Thyroid gland (tissue), 4 donors: ENCODE results near the gene BSG. TPM values are rescaled to one million over a fixed set of nuclear protein-coding genes. Genes with fewer than 3 reads are reported as not detected.

Experiments used
- DNase-seq, 2 donors: peaks; one replicate each; pipeline ENCODE4 v3.0.0-alpha.2; 2019
- H3K27ac ChIP-seq, 3 donors: fragments of 200-600 bp; sonication (generic); 1 replicate in 2 of 3; 2 replicates in 1 of 3; pipeline ENCODE4 v1.5.1; 2016 to 2019; ENCODE audit warnings: mild to moderate bottlenecking in 1 of 3, moderate library complexity in 1 of 3
- H3K27me3 ChIP-seq: fragments of 200-600 bp; sonication (generic); one replicate; pipeline ENCODE4 v1.5.1; 2019
- H3K36me3 ChIP-seq, 2 donors: fragments of 200-600 bp; sonication (generic); one replicate each; pipeline ENCODE4 v1.5.1; 2016 to 2019
- H3K4me1 ChIP-seq, 2 donors: fragments of 200-600 bp; sonication (generic); one replicate each; pipeline ENCODE4 v1.5.1; 2017 to 2019
- H3K4me3 ChIP-seq, 3 donors: fragments of 200-600 bp; sonication (generic); replicated peaks in 1 of 3; 1 replicate in 2 of 3; 2 replicates in 1 of 3; pipeline ENCODE4 v1.5.1; 2016; ENCODE audit warnings: mild to moderate bottlenecking in 1 of 3
- H3K9me3 ChIP-seq: fragments of 200-600 bp; sonication (generic); one replicate; pipeline ENCODE4 v1.5.1; 2017
- POLR2A ChIP-seq, 2 donors: fragments of 450-650 bp; IDR thresholded peaks; one replicate each; pipeline ENCODE4 v1.6.1; 2017; ENCODE audit warnings: antibody characterized with exemption in 2 of 2, mild to moderate bottlenecking in 2 of 2, moderate library complexity in 1 of 2
- WGBS, 2 donors: methylation state at CpG; one replicate each; pipeline ENCODE4 v1.1.5; 2017; 5-methylcytosine and 5-hydroxymethylcytosine counted together
- intact Hi-C: fragments of 100-400 bp; cut with DNase I; formaldehyde crosslinking; loops from one replicate; pipeline ENCODE4 v1.15.1; 2023
- total RNA-seq, 4 donors: library from RNA; depleted of rRNA; stranded (reverse); fragments of >200 nt; gene quantifications; one replicate each; pipeline ENCODE4 v1.2.3, GENCODE V29; 2016
- TF ChIP-seq, protein P1 (sequence below), 6 experiments: fragments of 200-600 bp in 3 of 6; fragments of 450-650 bp in 3 of 6; sonication (generic) in 3 of 6; IDR thresholded peaks; one replicate each; pipeline ENCODE4 v1.5.1; 2016 to 2019; ENCODE audit warnings: antibody characterized with exemption in 6 of 6, mild to moderate bottlenecking in 2 of 6, inconsistent platforms in 1 of 6, moderate library complexity in 1 of 6

The BSG gene
- total RNA-seq, 4 donors from 2014 or later: 349 to 702 (median 569) TPM

DNA sequence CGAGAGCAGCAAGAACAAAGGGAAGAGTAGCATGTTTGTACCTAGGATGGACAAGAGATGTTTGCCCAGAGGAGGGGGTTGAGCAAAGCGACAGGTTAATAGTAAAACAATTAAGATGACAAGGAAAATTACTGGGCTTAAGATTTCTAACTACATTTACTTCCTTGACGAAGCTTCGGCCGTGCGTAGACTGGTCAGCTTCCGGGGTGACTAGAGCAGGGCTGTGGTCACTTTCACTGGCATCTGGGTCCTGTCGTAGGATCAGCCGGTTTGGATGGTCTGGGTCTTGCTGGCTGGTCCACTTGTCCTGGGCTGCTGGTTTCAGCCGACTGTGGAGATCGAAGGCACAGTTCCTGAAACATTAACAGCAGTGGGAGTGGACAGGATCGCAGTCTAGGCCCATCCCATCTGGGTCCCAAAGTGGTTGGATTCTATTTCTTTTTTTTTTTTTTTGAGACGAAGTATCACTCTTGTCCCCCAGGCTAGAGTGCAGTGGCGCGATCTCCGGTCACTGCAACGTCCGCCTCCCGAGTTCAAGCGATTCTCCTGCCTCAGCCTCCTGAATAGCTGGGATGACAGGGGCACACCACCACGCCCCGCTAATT, 5.0 kb upstream of the BSG start:
- H3K27ac ChIP-seq: no peak overlapping the region
- no peaks in the 10 kb centered on the region for H3K9me3 ChIP-seq
- H3K4me1 ChIP-seq: peaks cover 5 to 7% of the 10 kb centered on the region in 2 donors
- no peaks in the 10 kb centered on the region for H3K27me3 ChIP-seq
- no peak overlapping the region for H3K4me3 ChIP-seq
- 91% methylated on average over 22 of the region's 22 CpGs for WGBS, 2 donors
- DNase-seq: no peak
- no peaks in the 10 kb centered on the region for H3K36me3 ChIP-seq
- intact Hi-C loops: no loop called here
- TF ChIP-seq POLR2A (IDR thresholded peaks at IDR 0.05): no peak
- TF ChIP-seq, protein P1, sequence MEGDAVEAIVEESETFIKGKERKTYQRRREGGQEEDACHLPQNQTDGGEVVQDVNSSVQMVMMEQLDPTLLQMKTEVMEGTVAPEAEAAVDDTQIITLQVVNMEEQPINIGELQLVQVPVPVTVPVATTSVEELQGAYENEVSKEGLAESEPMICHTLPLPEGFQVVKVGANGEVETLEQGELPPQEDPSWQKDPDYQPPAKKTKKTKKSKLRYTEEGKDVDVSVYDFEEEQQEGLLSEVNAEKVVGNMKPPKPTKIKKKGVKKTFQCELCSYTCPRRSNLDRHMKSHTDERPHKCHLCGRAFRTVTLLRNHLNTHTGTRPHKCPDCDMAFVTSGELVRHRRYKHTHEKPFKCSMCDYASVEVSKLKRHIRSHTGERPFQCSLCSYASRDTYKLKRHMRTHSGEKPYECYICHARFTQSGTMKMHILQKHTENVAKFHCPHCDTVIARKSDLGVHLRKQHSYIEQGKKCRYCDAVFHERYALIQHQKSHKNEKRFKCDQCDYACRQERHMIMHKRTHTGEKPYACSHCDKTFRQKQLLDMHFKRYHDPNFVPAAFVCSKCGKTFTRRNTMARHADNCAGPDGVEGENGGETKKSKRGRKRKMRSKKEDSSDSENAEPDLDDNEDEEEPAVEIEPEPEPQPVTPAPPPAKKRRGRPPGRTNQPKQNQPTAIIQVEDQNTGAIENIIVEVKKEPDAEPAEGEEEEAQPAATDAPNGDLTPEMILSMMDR (IDR thresholded peaks at IDR 0.05): no peak

DNA sequence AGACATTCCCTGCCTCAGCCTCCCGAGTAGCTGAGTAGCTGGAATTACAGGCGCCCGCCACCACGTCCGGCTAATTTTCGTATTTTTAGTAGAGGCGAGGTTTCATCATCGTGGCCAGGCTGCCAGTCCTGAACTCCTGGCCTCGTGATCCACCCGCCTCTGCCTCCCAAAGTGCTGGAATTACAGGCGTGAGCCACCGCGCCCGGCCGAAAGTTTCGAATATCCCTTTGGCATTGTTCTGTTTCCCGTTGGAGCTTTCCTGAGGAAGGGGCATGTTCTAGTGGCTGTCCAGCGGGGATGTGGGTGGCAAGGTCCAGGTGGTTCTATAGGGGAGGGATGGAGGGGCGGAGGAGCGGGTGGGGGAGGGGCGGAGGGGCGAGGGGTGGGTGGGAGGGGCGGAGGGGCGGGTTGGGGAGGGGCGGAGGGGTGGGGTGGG, 2.1 kb upstream of the BSG start:
- TF ChIP-seq POLR2A (IDR thresholded peaks at IDR 0.05): no peak
- TF ChIP-seq, protein P1 (IDR thresholded peaks at IDR 0.05): no peak
- 88% methylated on average over 17 to 18 of the region's 25 CpGs for WGBS, 2 donors
- Histone ChIP-seq H3K4me3 (no peak overlapping the region), H3K36me3 (no peaks in the 10 kb centered on the region), H3K4me1 (peaks cover 22 to 28% of the 10 kb centered on the region in 2 donors), H3K27ac (no peak overlapping the region), H3K9me3 (no peaks in the 10 kb centered on the region), H3K27me3 (no peaks in the 10 kb centered on the region)
- DNase-seq: no peak
- intact Hi-C loops: no loop called here

DNA sequence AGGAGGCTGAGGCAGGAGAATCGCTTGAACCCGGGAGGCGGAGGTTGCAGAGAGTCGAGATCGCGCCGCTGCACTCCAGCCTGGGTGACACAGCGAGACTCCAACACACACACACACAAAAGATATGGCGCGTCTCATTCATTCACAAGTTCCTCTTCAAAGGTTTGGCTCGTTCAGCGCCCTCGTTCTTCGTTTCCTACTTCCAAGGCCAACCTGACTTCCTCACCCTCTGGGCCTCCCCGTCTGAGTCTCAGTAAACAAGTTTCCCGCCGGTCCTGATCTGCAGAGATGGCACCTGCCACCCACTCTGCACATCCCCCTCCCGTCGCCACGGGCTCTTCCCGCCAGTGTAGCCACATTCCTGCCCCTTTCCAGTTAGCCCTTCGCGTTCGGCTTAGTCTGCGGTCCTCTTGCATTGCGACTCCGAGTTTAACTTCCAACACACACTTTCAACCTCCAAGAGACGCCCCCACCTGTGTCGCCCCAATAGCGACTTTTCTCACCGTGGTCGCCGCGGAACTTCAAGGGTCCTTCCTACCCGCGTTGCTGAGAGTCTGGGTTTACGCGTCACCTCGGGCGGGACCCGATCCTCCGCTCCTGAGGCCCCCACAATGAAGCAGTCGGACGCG, 1.3 kb upstream of the BSG start:
- intact Hi-C loops: no loop called here
- no peaks in the 10 kb centered on the region for H3K9me3 ChIP-seq
- peaks cover 30 to 35% of the 10 kb centered on the region in 2 donors for H3K4me1 ChIP-seq
- H3K27ac ChIP-seq: peak overlapping the region in 2 of 3 donors; percentile 54 to 65
- H3K27me3 ChIP-seq: no peaks in the 10 kb centered on the region
- TF ChIP-seq, protein P1 (IDR thresholded peaks at IDR 0.05): no peak
- TF ChIP-seq POLR2A (IDR thresholded peaks at IDR 0.05): no peak
- no peaks in the 10 kb centered on the region for H3K36me3 ChIP-seq
- peak; percentile 31 to 38 for DNase-seq
- 4 to 7% methylated on average over 28 to 35 of the region's 45 CpGs for WGBS, 2 donors
- peak overlapping the region in 2 of 3 donors; percentile 16 to 26 for H3K4me3 ChIP-seq

DNA sequence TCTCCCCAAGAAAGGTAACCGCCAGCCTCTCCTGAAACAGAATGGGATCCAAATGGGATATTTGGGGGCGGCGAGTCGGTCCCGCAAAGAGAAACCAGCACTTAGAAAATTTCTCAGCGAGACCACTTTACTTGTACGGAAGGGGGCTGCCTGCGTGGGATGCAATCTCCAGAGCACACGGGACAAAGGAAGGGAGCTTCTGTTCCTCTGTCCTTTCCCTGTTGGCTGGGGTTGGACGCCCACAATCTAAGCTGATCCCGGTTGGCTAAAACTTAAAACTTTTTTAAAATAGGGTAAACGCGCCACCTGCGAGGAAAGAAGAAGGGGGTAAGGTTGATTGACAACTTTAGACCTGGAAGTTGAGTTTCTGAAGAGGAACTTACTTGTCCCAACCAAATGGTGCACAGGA, 826 bp upstream of the BSG start:
- 1 to 3% methylated on average over 11 to 14 of the region's 14 CpGs for WGBS, 2 donors
- Histone ChIP-seq H3K4me1 (peaks cover 32 to 41% of the 10 kb centered on the region in 2 donors), H3K27ac (peak overlapping the region; percentile 54 to 76 (median 65)), H3K4me3 (peak overlapping the region; percentile 12 to 26 (median 16)), H3K9me3 (no peaks in the 10 kb centered on the region), H3K36me3 (no peaks in the 10 kb centered on the region), H3K27me3 (no peaks in the 10 kb centered on the region)
- intact Hi-C loops: no loop called here
- DNase-seq: peak; percentile 13 to 32
- TF ChIP-seq, protein P1 (IDR thresholded peaks at IDR 0.05): no peak
- no peak for TF ChIP-seq POLR2A (IDR thresholded peaks at IDR 0.05)
